Thyroid gland (tissue), 4 donors: Measurements from ENCODE around the gene BRSK2.

Experiments
- POLR2A ChIP-seq, 2 donors: fragments of 450-650 bp; IDR thresholded peaks; one replicate each; pipeline ENCODE4 v1.6.1; 2017; ENCODE audit warnings: antibody characterized with exemption in 2 of 2, mild to moderate bottlenecking in 2 of 2, moderate library complexity in 1 of 2
- TF ChIP-seq, protein P1 (sequence below), 6 experiments: fragments of 200-600 bp in 3 of 6; fragments of 450-650 bp in 3 of 6; sonication (generic) in 3 of 6; IDR thresholded peaks; one replicate each; pipeline ENCODE4 v1.5.1; 2016 to 2019; ENCODE audit warnings: antibody characterized with exemption in 6 of 6, mild to moderate bottlenecking in 2 of 6, inconsistent platforms in 1 of 6, moderate library complexity in 1 of 6

DNA sequence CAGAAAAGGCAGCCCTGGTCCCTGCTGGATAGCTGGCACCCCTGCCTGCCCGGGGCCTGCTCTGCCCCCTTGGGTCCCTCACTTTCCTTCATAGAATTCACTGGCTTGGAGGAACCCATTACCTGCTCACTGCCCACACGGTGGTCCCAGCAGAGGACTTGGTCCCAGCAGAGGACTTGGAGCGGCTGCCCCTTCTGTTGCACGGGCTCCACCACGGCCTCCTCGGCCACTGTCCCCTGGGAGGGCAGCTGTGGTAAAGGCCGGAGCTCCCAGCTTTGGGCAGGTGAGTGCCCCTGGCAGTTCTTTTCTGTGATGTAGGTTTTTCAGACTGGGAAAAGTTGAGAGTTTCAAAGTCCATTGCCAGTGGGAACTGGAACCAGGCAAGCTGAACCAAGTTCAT, 25.9 kb downstream of the BRSK2 start:
- TF ChIP-seq POLR2A (IDR thresholded peaks at IDR 0.05), result no peak
- TF ChIP-seq, protein P1, sequence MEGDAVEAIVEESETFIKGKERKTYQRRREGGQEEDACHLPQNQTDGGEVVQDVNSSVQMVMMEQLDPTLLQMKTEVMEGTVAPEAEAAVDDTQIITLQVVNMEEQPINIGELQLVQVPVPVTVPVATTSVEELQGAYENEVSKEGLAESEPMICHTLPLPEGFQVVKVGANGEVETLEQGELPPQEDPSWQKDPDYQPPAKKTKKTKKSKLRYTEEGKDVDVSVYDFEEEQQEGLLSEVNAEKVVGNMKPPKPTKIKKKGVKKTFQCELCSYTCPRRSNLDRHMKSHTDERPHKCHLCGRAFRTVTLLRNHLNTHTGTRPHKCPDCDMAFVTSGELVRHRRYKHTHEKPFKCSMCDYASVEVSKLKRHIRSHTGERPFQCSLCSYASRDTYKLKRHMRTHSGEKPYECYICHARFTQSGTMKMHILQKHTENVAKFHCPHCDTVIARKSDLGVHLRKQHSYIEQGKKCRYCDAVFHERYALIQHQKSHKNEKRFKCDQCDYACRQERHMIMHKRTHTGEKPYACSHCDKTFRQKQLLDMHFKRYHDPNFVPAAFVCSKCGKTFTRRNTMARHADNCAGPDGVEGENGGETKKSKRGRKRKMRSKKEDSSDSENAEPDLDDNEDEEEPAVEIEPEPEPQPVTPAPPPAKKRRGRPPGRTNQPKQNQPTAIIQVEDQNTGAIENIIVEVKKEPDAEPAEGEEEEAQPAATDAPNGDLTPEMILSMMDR (IDR thresholded peaks at IDR 0.05), result no peak
